Osteocyte (in vitro differentiated cells): Measurements from ENCODE around the gene DYNLT1. TPM values are rescaled to one million over a fixed set of nuclear protein-coding genes. Genes with fewer than 3 reads are reported as not detected.
"Not testable (repeated sequence)": the region's sequence is repeated elsewhere in the genome, so short reads cannot be mapped to it uniquely, and the experiment has no call there.

Experiments
- DNase-seq: peaks from one replicate; pipeline ENCODE4 v3.0.0; 2021; ENCODE audit warnings: mixed read lengths; ENCODE audit not compliant: unreplicated experiment; ENCODE audit errors: extremely low spot score
- H3K27ac Mint-ChIP-seq: one replicate; pipeline ENCODE4 v1.8.0; 2021; ENCODE audit warnings: mild to moderate bottlenecking, mixed read lengths; ENCODE audit not compliant: unreplicated experiment
- H3K27me3 Mint-ChIP-seq: one replicate; pipeline ENCODE4 v1.8.0; 2021; ENCODE audit warnings: mixed read lengths; ENCODE audit not compliant: unreplicated experiment
- H3K36me3 Mint-ChIP-seq: one replicate; pipeline ENCODE4 v1.8.0; 2021; ENCODE audit warnings: mixed read lengths; ENCODE audit not compliant: unreplicated experiment
- H3K4me1 Mint-ChIP-seq: one replicate; pipeline ENCODE4 v1.8.0; 2021; ENCODE audit warnings: mixed read lengths; ENCODE audit not compliant: unreplicated experiment
- H3K4me3 Mint-ChIP-seq: one replicate; pipeline ENCODE4 v1.8.0; 2021; ENCODE audit warnings: mild to moderate bottlenecking, moderate library complexity, mixed read lengths; ENCODE audit not compliant: unreplicated experiment
- H3K9me3 Mint-ChIP-seq: one replicate; pipeline ENCODE4 v1.8.0; 2021; ENCODE audit warnings: mixed read lengths; ENCODE audit not compliant: unreplicated experiment
- CTCF ChIP-seq: fragments of 200-600 bp; sonication (generic); IDR thresholded peaks from 2 replicates; pipeline ENCODE4 v1.5.0; 2021; ENCODE audit warnings: antibody characterized with exemption, mild to moderate bottlenecking, moderate library complexity
- total RNA-seq: library from RNA; stranded (reverse); gene quantifications from 2 replicates; pipeline ENCODE4 v1.2.1, GENCODE V29; 2021

Gene DYNLT1
- total RNA-seq, 1 donor from 2014 or later, result 116 TPM

GRCh38 chr6:158654960-158655489 lies 10.5 kb upstream of the DYNLT1 start:
- Mint-ChIP-seq H3K27ac (no peak overlapping the region), H3K4me1 (peaks cover 11% of the 10 kb centered on the region), H3K36me3 (no peaks in the 10 kb centered on the region), H3K4me3 (no peak overlapping the region), H3K27me3 (no peaks in the 10 kb centered on the region), H3K9me3 (no peaks in the 10 kb centered on the region)
- no peak for DNase-seq
- no peak for TF ChIP-seq CTCF

GRCh38 chr6:158654498-158654897 lies 10.0 kb upstream of the DYNLT1 start:
- H3K36me3 Mint-ChIP-seq, result no peaks in the 10 kb centered on the region
- no peak for TF ChIP-seq CTCF
- H3K9me3 Mint-ChIP-seq, result no peaks in the 10 kb centered on the region
- H3K4me1 Mint-ChIP-seq, result peaks cover 11% of the 10 kb centered on the region
- H3K27me3 Mint-ChIP-seq, result no peaks in the 10 kb centered on the region
- peak overlapping the region; percentile 19 for H3K27ac Mint-ChIP-seq
- no peak for DNase-seq
- H3K4me3 Mint-ChIP-seq, result no peak overlapping the region

- peaks cover 12% of the 10 kb centered on the region for H3K4me1 Mint-ChIP-seq
- TF ChIP-seq CTCF, result no peak
- no peak overlapping the region for H3K4me3 Mint-ChIP-seq
- no peak overlapping the region for H3K27ac Mint-ChIP-seq
- DNase-seq, result no peak
- no peaks in the 10 kb centered on the region for H3K9me3 Mint-ChIP-seq
- no peaks in the 10 kb centered on the region for H3K36me3 Mint-ChIP-seq
- H3K27me3 Mint-ChIP-seq, result no peaks in the 10 kb centered on the region
Measured at GRCh38 chr6:158653577-158654354, 9.2 kb upstream of the DYNLT1 start.

GRCh38 chr6:158651981-158652737 lies 7.6 kb upstream of the DYNLT1 start:
- H3K36me3 Mint-ChIP-seq, H3K4me3 Mint-ChIP-seq, H3K27me3 Mint-ChIP-seq, H3K27ac Mint-ChIP-seq, H3K9me3 Mint-ChIP-seq: not testable (repeated sequence)
- H3K4me1 Mint-ChIP-seq, result peaks cover 15% of the 10 kb centered on the region
- peak; percentile 44 for DNase-seq

GRCh38 chr6:158649289-158650143 lies 5.0 kb upstream of the DYNLT1 start, which contains the start of gene SYTL3:
Gene SYTL3 (plus strand): TSS chr6:158650054. CDS start chr6:158663269, 13,215 bp downstream.
- peaks cover 16% of the 10 kb centered on the region for H3K4me1 Mint-ChIP-seq
- no peak within 1 kb of the TSS for H3K4me3 Mint-ChIP-seq
- DNase-seq, result no peak
- no peaks in the 10 kb centered on the region for H3K9me3 Mint-ChIP-seq
- H3K27me3 Mint-ChIP-seq, result no peaks in the 10 kb centered on the region
- H3K27ac Mint-ChIP-seq, result no peak within 1 kb of the TSS
- no peak for TF ChIP-seq CTCF
- no peaks in the 10 kb centered on the region for H3K36me3 Mint-ChIP-seq
